ENCODE data around the gene MRPL40. TPM values are rescaled to one million over a fixed set of nuclear protein-coding genes. Genes with fewer than 3 reads are reported as not detected.

Gene MRPL40
- total RNA-seq, 1 experiment from 2014 or later = 40.1 TPM

DNA sequence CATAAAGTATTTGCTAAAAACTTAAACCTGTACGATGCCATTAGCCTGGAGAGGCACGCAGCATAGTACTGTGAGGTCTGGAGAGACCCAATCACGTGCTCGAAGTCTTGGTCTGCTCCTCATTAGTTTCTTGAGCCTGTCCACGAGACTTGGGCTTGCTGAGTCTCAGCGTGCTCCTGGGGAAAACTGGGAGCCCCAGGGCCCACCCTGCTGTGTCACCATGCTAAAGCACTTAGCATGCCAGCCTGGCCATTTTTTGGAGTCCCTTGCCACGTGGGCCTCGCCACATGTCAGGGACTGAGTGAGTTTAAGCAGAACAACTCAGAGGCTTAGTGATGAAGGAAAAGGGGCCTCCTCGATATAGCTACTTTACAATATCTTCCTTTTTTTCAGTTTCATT lies 50.0 kb downstream of the MRPL40 start:
- Histone ChIP-seq H3K27me3 (ENCODE audit: insufficient read depth, low read length) (no peaks in the 10 kb centered on the region), H3K4me3 (replicated peaks in 1 of 2; ENCODE audit: low read depth in 1 of 2, low read length in 2 of 2) (no peak overlapping the region), H3K9me2 (ENCODE audit: insufficient read depth) (no peaks in the 10 kb centered on the region), H3K9ac (ENCODE audit: low read length) (no peak overlapping the region), H3K4me2 (ENCODE audit: low read length) (no peak overlapping the region), H3K9me3 (ENCODE audit: control insufficient read depth in 1 of 2, insufficient read depth in 1 of 2, low read depth in 1 of 2, low read length in 2 of 2) (no peaks in the 10 kb centered on the region), H3K27ac (ENCODE audit: low read depth, low read length) (no peak overlapping the region), H3K79me2 (ENCODE audit: insufficient read depth, low read length) (peaks cover 63% of the 10 kb centered on the region), H3K4me1 (ENCODE audit: control insufficient read depth in 1 of 2, insufficient read depth in 2 of 2, low read length in 2 of 2) (peaks cover 11 to 20% of the 10 kb centered on the region in 2 experiments; a peak in 3 of 4 replicates), H4K20me1 (ENCODE audit: insufficient read depth) (peaks cover 5% of the 10 kb centered on the region; the same call in 1 of the 2 replicates), H2AFZ (ENCODE audit: low read depth, low read length, poor library complexity, severe bottlenecking) (no peak overlapping the region), H3K36me3 (ENCODE audit: control insufficient read depth in 1 of 2, insufficient read depth in 2 of 2, low read length in 2 of 2) (peaks cover 16 to 34% of the 10 kb centered on the region in 2 experiments)
- ChIA-PET CTCF (no interaction called here), POLR2A (no interaction called here), RAD21 (ENCODE audit: low non-redundant PET in 1 of 2, low total read pairs in 2 of 2, uncharacterized antibody in 2 of 2, unreplicated experiment in 2 of 2) (no interaction called here)
- no peak for DNase-seq (ENCODE audit: low read depth, low spot score)
- no peak for ATAC-seq
- intact Hi-C loops (cut with micrococcal nuclease) = no loop called here
- no TSS peak for BruUV-seq (replicated peaks)
- TF ChIP-seq, protein P1, sequence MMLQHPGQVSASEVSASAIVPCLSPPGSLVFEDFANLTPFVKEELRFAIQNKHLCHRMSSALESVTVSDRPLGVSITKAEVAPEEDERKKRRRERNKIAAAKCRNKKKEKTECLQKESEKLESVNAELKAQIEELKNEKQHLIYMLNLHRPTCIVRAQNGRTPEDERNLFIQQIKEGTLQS (IDR thresholded peaks at IDR 0.05) = no peak
- no peak for TF ChIP-seq EGR1 (IDR thresholded peaks at IDR 0.05; ENCODE audit: low read depth)
- no peak for TF ChIP-seq CBX3 (IDR thresholded peaks at IDR 0.05; ENCODE audit: low read depth)
- no peak for TF ChIP-seq SP1 (IDR thresholded peaks at IDR 0.05; ENCODE audit: low read depth)
- TF ChIP-seq RAD21 (IDR thresholded peaks at IDR 0.05; ENCODE audit: low read depth) = no peak
- TF ChIP-seq, protein P2, sequence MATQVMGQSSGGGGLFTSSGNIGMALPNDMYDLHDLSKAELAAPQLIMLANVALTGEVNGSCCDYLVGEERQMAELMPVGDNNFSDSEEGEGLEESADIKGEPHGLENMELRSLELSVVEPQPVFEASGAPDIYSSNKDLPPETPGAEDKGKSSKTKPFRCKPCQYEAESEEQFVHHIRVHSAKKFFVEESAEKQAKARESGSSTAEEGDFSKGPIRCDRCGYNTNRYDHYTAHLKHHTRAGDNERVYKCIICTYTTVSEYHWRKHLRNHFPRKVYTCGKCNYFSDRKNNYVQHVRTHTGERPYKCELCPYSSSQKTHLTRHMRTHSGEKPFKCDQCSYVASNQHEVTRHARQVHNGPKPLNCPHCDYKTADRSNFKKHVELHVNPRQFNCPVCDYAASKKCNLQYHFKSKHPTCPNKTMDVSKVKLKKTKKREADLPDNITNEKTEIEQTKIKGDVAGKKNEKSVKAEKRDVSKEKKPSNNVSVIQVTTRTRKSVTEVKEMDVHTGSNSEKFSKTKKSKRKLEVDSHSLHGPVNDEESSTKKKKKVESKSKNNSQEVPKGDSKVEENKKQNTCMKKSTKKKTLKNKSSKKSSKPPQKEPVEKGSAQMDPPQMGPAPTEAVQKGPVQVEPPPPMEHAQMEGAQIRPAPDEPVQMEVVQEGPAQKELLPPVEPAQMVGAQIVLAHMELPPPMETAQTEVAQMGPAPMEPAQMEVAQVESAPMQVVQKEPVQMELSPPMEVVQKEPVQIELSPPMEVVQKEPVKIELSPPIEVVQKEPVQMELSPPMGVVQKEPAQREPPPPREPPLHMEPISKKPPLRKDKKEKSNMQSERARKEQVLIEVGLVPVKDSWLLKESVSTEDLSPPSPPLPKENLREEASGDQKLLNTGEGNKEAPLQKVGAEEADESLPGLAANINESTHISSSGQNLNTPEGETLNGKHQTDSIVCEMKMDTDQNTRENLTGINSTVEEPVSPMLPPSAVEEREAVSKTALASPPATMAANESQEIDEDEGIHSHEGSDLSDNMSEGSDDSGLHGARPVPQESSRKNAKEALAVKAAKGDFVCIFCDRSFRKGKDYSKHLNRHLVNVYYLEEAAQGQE (IDR thresholded peaks at IDR 0.05; ENCODE audit: low read depth) = no peak
- no peak for TF ChIP-seq FOSL1 (IDR thresholded peaks at IDR 0.05; ENCODE audit: low read depth)
- no peak for TF ChIP-seq POLR2AphosphoS5 (IDR thresholded peaks at IDR 0.05; ENCODE audit: low read depth, low read length)
- TF ChIP-seq CEBPB (IDR thresholded peaks at IDR 0.05; ENCODE audit: low read depth) = no peak
- TF ChIP-seq SIN3A (IDR thresholded peaks at IDR 0.05; ENCODE audit: low read depth) = no peak
- TF ChIP-seq, protein P3, sequence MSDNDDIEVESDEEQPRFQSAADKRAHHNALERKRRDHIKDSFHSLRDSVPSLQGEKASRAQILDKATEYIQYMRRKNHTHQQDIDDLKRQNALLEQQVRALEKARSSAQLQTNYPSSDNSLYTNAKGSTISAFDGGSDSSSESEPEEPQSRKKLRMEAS (IDR thresholded peaks at IDR 0.05) = no peak
- TF ChIP-seq YY1 (IDR thresholded peaks at IDR 0.05; ENCODE audit: extremely low read depth, insufficient replicate concordance, low read depth, low read length) = no peak
- no peak for TF ChIP-seq ZFX (IDR thresholded peaks at IDR 0.05)
- TF ChIP-seq SRF (IDR thresholded peaks at IDR 0.05; ENCODE audit: low read depth) = no peak
- TF ChIP-seq JUND (IDR thresholded peaks at IDR 0.05) = no peak
- TF ChIP-seq, protein P4, sequence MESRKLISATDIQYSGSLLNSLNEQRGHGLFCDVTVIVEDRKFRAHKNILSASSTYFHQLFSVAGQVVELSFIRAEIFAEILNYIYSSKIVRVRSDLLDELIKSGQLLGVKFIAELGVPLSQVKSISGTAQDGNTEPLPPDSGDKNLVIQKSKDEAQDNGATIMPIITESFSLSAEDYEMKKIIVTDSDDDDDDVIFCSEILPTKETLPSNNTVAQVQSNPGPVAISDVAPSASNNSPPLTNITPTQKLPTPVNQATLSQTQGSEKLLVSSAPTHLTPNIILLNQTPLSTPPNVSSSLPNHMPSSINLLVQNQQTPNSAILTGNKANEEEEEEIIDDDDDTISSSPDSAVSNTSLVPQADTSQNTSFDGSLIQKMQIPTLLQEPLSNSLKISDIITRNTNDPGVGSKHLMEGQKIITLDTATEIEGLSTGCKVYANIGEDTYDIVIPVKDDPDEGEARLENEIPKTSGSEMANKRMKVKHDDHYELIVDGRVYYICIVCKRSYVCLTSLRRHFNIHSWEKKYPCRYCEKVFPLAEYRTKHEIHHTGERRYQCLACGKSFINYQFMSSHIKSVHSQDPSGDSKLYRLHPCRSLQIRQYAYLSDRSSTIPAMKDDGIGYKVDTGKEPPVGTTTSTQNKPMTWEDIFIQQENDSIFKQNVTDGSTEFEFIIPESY (IDR thresholded peaks at IDR 0.05; ENCODE audit: extremely low read depth, insufficient replicate concordance, low read length) = no peak
- no peak for TF ChIP-seq POLR2A (IDR thresholded peaks at IDR 0.05; ENCODE audit: borderline replicate concordance, extremely low read depth, insufficient read depth, insufficient read length)
- TF ChIP-seq, protein P5, sequence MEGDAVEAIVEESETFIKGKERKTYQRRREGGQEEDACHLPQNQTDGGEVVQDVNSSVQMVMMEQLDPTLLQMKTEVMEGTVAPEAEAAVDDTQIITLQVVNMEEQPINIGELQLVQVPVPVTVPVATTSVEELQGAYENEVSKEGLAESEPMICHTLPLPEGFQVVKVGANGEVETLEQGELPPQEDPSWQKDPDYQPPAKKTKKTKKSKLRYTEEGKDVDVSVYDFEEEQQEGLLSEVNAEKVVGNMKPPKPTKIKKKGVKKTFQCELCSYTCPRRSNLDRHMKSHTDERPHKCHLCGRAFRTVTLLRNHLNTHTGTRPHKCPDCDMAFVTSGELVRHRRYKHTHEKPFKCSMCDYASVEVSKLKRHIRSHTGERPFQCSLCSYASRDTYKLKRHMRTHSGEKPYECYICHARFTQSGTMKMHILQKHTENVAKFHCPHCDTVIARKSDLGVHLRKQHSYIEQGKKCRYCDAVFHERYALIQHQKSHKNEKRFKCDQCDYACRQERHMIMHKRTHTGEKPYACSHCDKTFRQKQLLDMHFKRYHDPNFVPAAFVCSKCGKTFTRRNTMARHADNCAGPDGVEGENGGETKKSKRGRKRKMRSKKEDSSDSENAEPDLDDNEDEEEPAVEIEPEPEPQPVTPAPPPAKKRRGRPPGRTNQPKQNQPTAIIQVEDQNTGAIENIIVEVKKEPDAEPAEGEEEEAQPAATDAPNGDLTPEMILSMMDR (IDR thresholded peaks at IDR 0.05 in 2 of 3, conservative IDR thresholded peaks at IDR 0.05 in 1 of 3; ENCODE audit: borderline replicate concordance in 1 of 3, insufficient read depth in 1 of 3, low read depth in 2 of 3, low read length in 2 of 3) = no peak
